Esophagus muscularis mucosa (tissue), 4 donors: ENCODE results near the gene MYO16. TPM values are rescaled to one million over a fixed set of nuclear protein-coding genes. Genes with fewer than 3 reads are reported as not detected.

Source experiments
- DNase-seq: peaks from one replicate; pipeline ENCODE4 v3.0.0-alpha.2; 2017; ENCODE audit errors: extremely low spot score
- H3K27ac ChIP-seq, 4 donors: fragments of 200-600 bp; sonication (generic); replicated peaks in 1 of 4; 1 replicate in 3 of 4; 2 replicates in 1 of 4; pipeline ENCODE4 v1.5.1; 2016 to 2019; ENCODE audit warnings: mild to moderate bottlenecking in 1 of 4
- H3K27me3 ChIP-seq, 4 donors: fragments of 200-600 bp; sonication (generic); one replicate each; pipeline versions ENCODE4 v1.5.1 to v1.6.0; 2016 to 2019
- H3K36me3 ChIP-seq, 4 donors: fragments of 200-600 bp; sonication (generic); one replicate each; pipeline ENCODE4 v1.5.1; 2016 to 2019
- H3K4me1 ChIP-seq, 4 donors: fragments of 200-600 bp; sonication (generic); one replicate each; pipeline ENCODE4 v1.5.1; 2016 to 2019
- H3K4me3 ChIP-seq, 4 donors: fragments of 200-600 bp; sonication (generic); 1 replicate in 2 of 4; 2 replicates in 2 of 4; pipeline ENCODE4 v1.5.1; 2016 to 2019; ENCODE audit warnings: mild to moderate bottlenecking in 4 of 4, moderate library complexity in 1 of 4
- H3K9me3 ChIP-seq, 4 donors: fragments of 200-600 bp; sonication (generic); 1 replicate in 3 of 4; 2 replicates in 1 of 4; pipeline ENCODE4 v1.5.1; 2016 to 2019
- EP300 ChIP-seq: sonication (generic); formaldehyde crosslinking; IDR thresholded peaks from one replicate; pipeline ENCODE4 v1.6.1; 2017; ENCODE audit warnings: antibody characterized with exemption
- POLR2A ChIP-seq: fragments of 450-650 bp; IDR thresholded peaks from one replicate; pipeline ENCODE4 v1.6.1; 2017; ENCODE audit warnings: antibody characterized with exemption, moderate library complexity, mild to moderate bottlenecking, low read depth
- POLR2AphosphoS5 ChIP-seq, 2 donors: sonication (generic); formaldehyde crosslinking; IDR thresholded peaks; one replicate each; pipeline ENCODE4 v1.6.1; 2017; ENCODE audit warnings: antibody characterized with exemption in 2 of 2
- WGBS: methylation state at CpG from one replicate; pipeline ENCODE4 v1.1.5; 2018; 5-methylcytosine and 5-hydroxymethylcytosine counted together
- intact Hi-C: fragments of 100-400 bp; cut with DNase I; formaldehyde crosslinking; loops from one replicate; pipeline ENCODE4 v1.15.1; 2023
- total RNA-seq, 4 donors: library from RNA; depleted of rRNA; stranded (reverse); fragments of >200 nt; gene quantifications; one replicate each; pipeline versions ENCODE4 v1.1.0 to v1.2.1, GENCODE V29; 2016
- TF ChIP-seq, protein P1 (sequence below), 3 experiments: fragments of 200-600 bp in 2 of 3; fragments of 450-650 bp in 1 of 3; sonication (generic) in 2 of 3; IDR thresholded peaks; one replicate each; pipeline ENCODE4 v1.5.1; 2017 to 2019; ENCODE audit warnings: antibody characterized with exemption in 3 of 3, mild to moderate bottlenecking in 2 of 3, moderate library complexity in 1 of 3

Gene MYO16
- total RNA-seq, 4 donors from 2014 or later = 1.2 to 3.7 (median 1.8) TPM

- no peak for DNase-seq
- 88% methylated on average over 3 of the region's 3 CpGs for WGBS
These were observed 598.8 kb downstream of the MYO16 start for GRCh38 chr13:109228211-109228610.

DNA sequence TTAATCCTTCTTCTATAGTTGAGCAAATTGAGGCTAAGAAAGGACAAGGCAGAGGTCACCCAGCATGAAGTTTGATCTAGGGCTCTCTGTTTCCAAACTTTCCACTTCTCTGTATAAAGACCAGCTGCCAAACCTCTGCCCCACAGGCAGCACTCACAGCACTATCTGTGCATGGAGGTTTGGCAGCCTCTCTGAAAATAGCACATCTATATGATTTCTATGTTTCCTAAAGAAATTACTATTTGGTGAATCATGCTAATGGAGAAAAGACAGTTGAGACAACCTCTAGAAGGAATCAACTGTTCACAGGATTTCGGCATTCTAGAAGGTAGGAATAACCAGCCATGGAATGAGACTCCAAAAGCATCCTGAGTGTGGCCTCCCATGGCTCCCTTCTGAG lies 602.5 kb downstream of the MYO16 start:
- Histone ChIP-seq H3K4me1 (no peaks in the 10 kb centered on the region), H3K36me3 (no peaks in the 10 kb centered on the region), H3K4me3 (no peak overlapping the region), H3K27ac (no peak overlapping the region), H3K9me3 (peaks cover 0 to 8% (median 0%) of the 10 kb centered on the region in 4 donors), H3K27me3 (no peaks in the 10 kb centered on the region)
- no peak for DNase-seq
- 92% methylated on average over 1 of the region's 1 CpG for WGBS
- intact Hi-C loops = no loop called here
- no peak for TF ChIP-seq EP300
- TF ChIP-seq, protein P1, sequence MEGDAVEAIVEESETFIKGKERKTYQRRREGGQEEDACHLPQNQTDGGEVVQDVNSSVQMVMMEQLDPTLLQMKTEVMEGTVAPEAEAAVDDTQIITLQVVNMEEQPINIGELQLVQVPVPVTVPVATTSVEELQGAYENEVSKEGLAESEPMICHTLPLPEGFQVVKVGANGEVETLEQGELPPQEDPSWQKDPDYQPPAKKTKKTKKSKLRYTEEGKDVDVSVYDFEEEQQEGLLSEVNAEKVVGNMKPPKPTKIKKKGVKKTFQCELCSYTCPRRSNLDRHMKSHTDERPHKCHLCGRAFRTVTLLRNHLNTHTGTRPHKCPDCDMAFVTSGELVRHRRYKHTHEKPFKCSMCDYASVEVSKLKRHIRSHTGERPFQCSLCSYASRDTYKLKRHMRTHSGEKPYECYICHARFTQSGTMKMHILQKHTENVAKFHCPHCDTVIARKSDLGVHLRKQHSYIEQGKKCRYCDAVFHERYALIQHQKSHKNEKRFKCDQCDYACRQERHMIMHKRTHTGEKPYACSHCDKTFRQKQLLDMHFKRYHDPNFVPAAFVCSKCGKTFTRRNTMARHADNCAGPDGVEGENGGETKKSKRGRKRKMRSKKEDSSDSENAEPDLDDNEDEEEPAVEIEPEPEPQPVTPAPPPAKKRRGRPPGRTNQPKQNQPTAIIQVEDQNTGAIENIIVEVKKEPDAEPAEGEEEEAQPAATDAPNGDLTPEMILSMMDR (IDR thresholded peaks at IDR 0.05) = no peak
- no peak for TF ChIP-seq POLR2AphosphoS5 (IDR thresholded peaks at IDR 0.05)
- no peak for TF ChIP-seq POLR2A

More at GRCh38 chr13:109228211-109228610, 598.8 kb downstream of the MYO16 start:
- Histone ChIP-seq H3K27me3 (no peaks in the 10 kb centered on the region), H3K36me3 (no peaks in the 10 kb centered on the region), H3K4me3 (no peak overlapping the region), H3K9me3 (peaks cover 0 to 13% (median 4%) of the 10 kb centered on the region in 4 donors), H3K4me1 (no peaks in the 10 kb centered on the region), H3K27ac (no peak overlapping the region)
- no peak for TF ChIP-seq POLR2A
- TF ChIP-seq, protein P1 (IDR thresholded peaks at IDR 0.05) = no peak
- intact Hi-C loops = no loop called here

DNA sequence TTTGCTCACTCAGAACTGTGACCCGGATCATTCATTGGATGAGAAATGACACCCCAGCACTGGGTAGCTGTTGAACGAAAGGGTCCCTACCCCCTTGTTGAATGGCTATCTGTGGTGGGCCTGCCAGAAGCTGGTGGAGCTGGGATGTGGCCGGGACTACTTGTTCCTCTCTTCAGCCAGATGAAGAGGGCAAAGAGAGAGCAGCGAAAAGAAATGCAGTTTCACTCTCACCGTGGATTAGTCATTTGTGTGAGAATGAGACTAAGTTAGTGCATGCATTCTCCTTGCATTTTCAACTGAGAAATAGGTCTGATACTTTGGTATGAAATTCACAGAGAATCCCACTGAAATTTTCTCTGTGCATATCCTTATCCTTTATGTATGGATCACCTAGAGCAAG lies 603.9 kb downstream of the MYO16 start:
- Histone ChIP-seq H3K4me3 (no peak overlapping the region), H3K27me3 (no peaks in the 10 kb centered on the region), H3K27ac (no peak overlapping the region), H3K36me3 (no peaks in the 10 kb centered on the region), H3K4me1 (no peaks in the 10 kb centered on the region), H3K9me3 (peaks cover 0 to 8% (median 0%) of the 10 kb centered on the region in 4 donors)
- intact Hi-C loops = no loop called here
- TF ChIP-seq, protein P1 (IDR thresholded peaks at IDR 0.05) = no peak
- no peak for TF ChIP-seq EP300
- no peak for TF ChIP-seq POLR2AphosphoS5 (IDR thresholded peaks at IDR 0.05)
- TF ChIP-seq POLR2A = no peak
- WGBS = 92% methylated on average over 5 of the region's 5 CpGs
- no peak for DNase-seq

DNA sequence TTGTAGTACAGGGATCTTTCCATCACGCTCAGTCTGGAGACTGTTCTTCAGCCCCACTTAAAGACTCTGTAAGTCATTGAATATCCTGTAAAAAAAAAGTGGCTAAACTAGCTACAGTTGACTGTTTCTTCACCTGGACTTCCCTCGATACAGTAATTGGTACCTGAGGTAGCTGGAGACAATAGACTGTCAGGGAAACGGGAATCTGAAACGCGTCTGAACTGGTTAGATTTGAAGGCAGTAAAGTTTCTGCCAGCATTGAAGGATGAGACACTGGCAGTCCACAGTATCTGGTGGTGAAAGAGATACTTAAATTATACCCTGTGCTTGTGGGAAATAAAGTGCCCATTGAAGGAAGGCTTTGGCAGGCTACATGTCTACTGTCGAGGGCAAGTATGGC lies 606.5 kb downstream of the MYO16 start:
- 78% methylated on average over 6 of the region's 6 CpGs for WGBS
- peaks cover 0 to 8% (median 1%) of the 10 kb centered on the region in 4 donors for H3K4me1 ChIP-seq
- DNase-seq = no peak
- H3K4me3 ChIP-seq = no peak overlapping the region
- intact Hi-C loops = no loop called here
- H3K27me3 ChIP-seq = no peaks in the 10 kb centered on the region
- H3K36me3 ChIP-seq = no peaks in the 10 kb centered on the region
- H3K27ac ChIP-seq = no peak overlapping the region
- TF ChIP-seq POLR2AphosphoS5 (IDR thresholded peaks at IDR 0.05) = no peak
- TF ChIP-seq, protein P1 (IDR thresholded peaks at IDR 0.05) = no peak
- no peak for TF ChIP-seq POLR2A
- TF ChIP-seq EP300 = no peak
- H3K9me3 ChIP-seq = no peaks in the 10 kb centered on the region

DNA sequence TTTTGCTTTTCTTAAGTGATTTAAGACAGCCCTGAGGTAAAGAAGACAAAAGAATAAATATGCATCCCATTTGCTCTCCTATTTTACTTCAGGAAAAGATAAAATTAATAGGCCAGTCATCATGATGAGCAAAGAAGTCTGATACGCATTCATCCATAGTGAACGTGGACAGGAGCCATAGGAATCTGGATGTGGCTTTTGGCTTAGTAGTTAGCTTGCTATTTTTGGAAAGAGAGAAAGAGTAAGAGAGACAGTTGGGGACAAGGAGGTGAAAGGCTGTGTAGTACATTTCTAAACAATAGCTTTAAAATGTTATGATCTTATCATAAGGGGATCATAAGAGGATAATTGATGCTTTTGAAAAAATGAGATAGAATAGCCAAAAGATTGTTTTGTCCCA lies 611.7 kb downstream of the MYO16 start:
- Histone ChIP-seq H3K27ac (peak overlapping the region in 2 of 4 donors; percentile 23 to 41), H3K27me3 (no peaks in the 10 kb centered on the region), H3K4me1 (peaks cover 13 to 46% (median 37%) of the 10 kb centered on the region in 4 donors), H3K36me3 (no peaks in the 10 kb centered on the region), H3K9me3 (no peaks in the 10 kb centered on the region), H3K4me3 (no peak overlapping the region)
- 59% methylated on average over 2 of the region's 2 CpGs for WGBS
- intact Hi-C loops = loop anchor here (10.0 kb wide), 1 partner anchor 544 kb away; the partner anchor contains the start of gene IRS2
- no peak for DNase-seq
- peak in 1 of 2 donors; percentile 43 for TF ChIP-seq POLR2AphosphoS5 (IDR thresholded peaks at IDR 0.05)
- TF ChIP-seq, protein P1 (IDR thresholded peaks at IDR 0.05) = no peak
